ENCODE data around the gene WWC1.

GRCh38 chr5:168291342-168291963, at the start of gene WWC1:
- TF ChIP-seq GATA3 (IDR thresholded peaks at IDR 0.05; ENCODE audit: low read depth, low read length), result no peak
- TF ChIP-seq GATA2 (IDR thresholded peaks at IDR 0.05; ENCODE audit: low read depth, low read length), result no peak

Measured in SH-SY5Y (cell line).